Measurements from ENCODE around the gene PCNX2. TPM values are rescaled to one million over a fixed set of nuclear protein-coding genes. Genes with fewer than 3 reads are reported as not detected.

PCNX2 gene
- total RNA-seq, 1 donor from 2014 or later, result 25.5 TPM

DNA sequence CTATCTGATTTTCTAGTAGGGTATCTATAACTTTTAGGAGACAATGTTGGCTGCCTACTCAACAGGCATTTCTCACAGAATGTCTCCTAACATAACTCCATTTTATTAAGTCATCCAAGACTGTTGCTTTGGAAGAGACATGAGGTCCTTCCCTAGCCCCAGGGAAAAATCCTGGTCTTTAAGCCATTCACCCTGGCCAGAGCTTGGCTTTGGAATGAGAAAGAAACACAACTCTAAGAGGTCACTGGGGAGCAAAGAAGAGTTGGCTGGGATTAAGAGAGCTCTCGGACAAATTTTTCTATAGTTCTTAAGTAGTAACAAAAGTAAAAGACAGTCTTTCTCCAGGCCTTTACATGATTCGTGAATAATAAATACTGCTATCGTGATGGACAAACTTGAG, 57.9 kb downstream of the PCNX2 start:
- Histone ChIP-seq H3K9ac (ENCODE audit: low read length) (no peak overlapping the region), H3K4me2 (ENCODE audit: low read length) (no peak overlapping the region), H3K4me1 (ENCODE audit: insufficient read depth, low read length) (no peaks in the 10 kb centered on the region), H2AFZ (ENCODE audit: low read depth, low read length) (no peak overlapping the region), H3K27ac (ENCODE audit: low read depth, low read length) (no peak overlapping the region), H3K4me3 (ENCODE audit: insufficient read depth, low read depth, low read length) (no peak overlapping the region), H3K27me3 (ENCODE audit: insufficient read depth, low read length) (no peaks in the 10 kb centered on the region), H3K9me3 (ENCODE audit: insufficient read depth, low read depth, low read length) (no peaks in the 10 kb centered on the region), H3K36me3 (ENCODE audit: insufficient read depth, low read length) (peaks cover 9% of the 10 kb centered on the region), H3K79me2 (ENCODE audit: insufficient read depth, low read length) (no peaks in the 10 kb centered on the region), H4K20me1 (ENCODE audit: insufficient read depth, low read length) (no peaks in the 10 kb centered on the region)
- Mint-ChIP-seq H3K36me3 (ENCODE audit: low read depth, unreplicated experiment) (peaks cover 4% of the 10 kb centered on the region), H3K4me1 (ENCODE audit: low read depth, unreplicated experiment) (peaks cover 2% of the 10 kb centered on the region), H3K9me3 (ENCODE audit: unreplicated experiment) (no peaks in the 10 kb centered on the region), H3K27me3 (ENCODE audit: low read depth, unreplicated experiment) (no peaks in the 10 kb centered on the region), H3K4me3 (ENCODE audit: unreplicated experiment) (no peak overlapping the region), H3K27ac (ENCODE audit: unreplicated experiment) (no peak overlapping the region)
- TF ChIP-seq CTCF (IDR thresholded peaks at IDR 0.05; ENCODE audit: insufficient read depth, low read depth, low read length) (no peak), EZH2 (IDR thresholded peaks at IDR 0.05; ENCODE audit: insufficient read depth, low read length) (no peak)
- FAIRE-seq, result no peak
- no peak for DNase-seq (ENCODE audit: low read depth)

- Histone ChIP-seq H3K79me2 (ENCODE audit: insufficient read depth, low read length) (no peaks in the 10 kb centered on the region), H3K4me3 (ENCODE audit: insufficient read depth, low read depth, low read length) (no peak overlapping the region), H3K9me3 (ENCODE audit: insufficient read depth, low read depth, low read length) (no peaks in the 10 kb centered on the region), H2AFZ (ENCODE audit: low read depth, low read length) (no peak overlapping the region), H3K4me1 (ENCODE audit: insufficient read depth, low read length) (no peaks in the 10 kb centered on the region), H3K4me2 (ENCODE audit: low read length) (no peak overlapping the region), H3K9ac (ENCODE audit: low read length) (no peak overlapping the region), H3K36me3 (ENCODE audit: insufficient read depth, low read length) (peaks cover 12% of the 10 kb centered on the region), H3K27me3 (ENCODE audit: insufficient read depth, low read length) (no peaks in the 10 kb centered on the region), H3K27ac (ENCODE audit: low read depth, low read length) (no peak overlapping the region), H4K20me1 (ENCODE audit: insufficient read depth, low read length) (no peaks in the 10 kb centered on the region)
- no peak overlapping the region for H3K27ac Mint-ChIP-seq (ENCODE audit: unreplicated experiment)
- H3K4me3 Mint-ChIP-seq (ENCODE audit: unreplicated experiment), result no peak overlapping the region
- peaks cover 12% of the 10 kb centered on the region for H3K4me1 Mint-ChIP-seq (ENCODE audit: low read depth, unreplicated experiment)
- DNase-seq (ENCODE audit: low read depth) (no peak), FAIRE-seq (no peak)
- no peaks in the 10 kb centered on the region for H3K9me3 Mint-ChIP-seq (ENCODE audit: unreplicated experiment)
- TF ChIP-seq EZH2 (IDR thresholded peaks at IDR 0.05; ENCODE audit: insufficient read depth, low read length), result no peak
- peaks cover 4% of the 10 kb centered on the region for H3K36me3 Mint-ChIP-seq (ENCODE audit: low read depth, unreplicated experiment)
- H3K27me3 Mint-ChIP-seq (ENCODE audit: low read depth, unreplicated experiment), result no peaks in the 10 kb centered on the region
These were observed 62.0 kb downstream of the PCNX2 start for GRCh38 chr1:233233508-233234040.

DNA sequence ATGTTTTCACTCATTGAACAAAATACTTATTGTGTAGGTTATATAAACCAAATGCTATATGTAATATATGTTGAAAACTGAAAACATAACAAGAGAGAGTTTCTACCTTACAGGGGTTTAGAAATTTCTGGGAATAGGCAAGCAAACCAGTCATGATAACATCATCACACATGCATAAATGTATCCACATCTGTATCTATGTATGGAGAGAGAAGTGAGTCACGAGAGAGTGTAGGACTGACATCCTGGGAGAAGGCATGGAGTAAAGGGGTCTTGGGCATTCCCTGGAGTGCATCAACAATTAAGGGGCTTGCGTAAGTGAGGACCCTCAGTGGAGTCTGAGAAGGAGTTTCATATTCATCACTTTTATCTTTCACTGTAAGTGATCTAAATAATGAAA, 65.5 kb downstream of the PCNX2 start:
- Histone ChIP-seq H3K27me3 (ENCODE audit: insufficient read depth, low read length) (no peaks in the 10 kb centered on the region), H3K4me1 (ENCODE audit: insufficient read depth, low read length) (no peaks in the 10 kb centered on the region), H3K36me3 (ENCODE audit: insufficient read depth, low read length) (peaks cover 6% of the 10 kb centered on the region), H3K9me3 (ENCODE audit: insufficient read depth, low read depth, low read length) (no peaks in the 10 kb centered on the region), H3K27ac (ENCODE audit: low read depth, low read length) (no peak overlapping the region), H2AFZ (ENCODE audit: low read depth, low read length) (no peak overlapping the region), H3K4me3 (ENCODE audit: insufficient read depth, low read depth, low read length) (no peak overlapping the region), H3K9ac (ENCODE audit: low read length) (no peak overlapping the region), H3K4me2 (ENCODE audit: low read length) (no peak overlapping the region), H3K79me2 (ENCODE audit: insufficient read depth, low read length) (no peaks in the 10 kb centered on the region), H4K20me1 (ENCODE audit: insufficient read depth, low read length) (no peaks in the 10 kb centered on the region)
- Mint-ChIP-seq H3K27ac (ENCODE audit: unreplicated experiment) (no peak overlapping the region), H3K4me1 (ENCODE audit: low read depth, unreplicated experiment) (peaks cover 12% of the 10 kb centered on the region), H3K36me3 (ENCODE audit: low read depth, unreplicated experiment) (no peaks in the 10 kb centered on the region), H3K4me3 (ENCODE audit: unreplicated experiment) (no peak overlapping the region), H3K9me3 (ENCODE audit: unreplicated experiment) (no peaks in the 10 kb centered on the region), H3K27me3 (ENCODE audit: low read depth, unreplicated experiment) (no peaks in the 10 kb centered on the region)
- no peak for FAIRE-seq
- no peak for DNase-seq (ENCODE audit: low read depth)
- TF ChIP-seq CTCF (IDR thresholded peaks at IDR 0.05; ENCODE audit: insufficient read depth, low read depth, low read length) (no peak), EZH2 (IDR thresholded peaks at IDR 0.05; ENCODE audit: insufficient read depth, low read length) (no peak)

Measured in astrocyte (in vitro differentiated cells and primary cell).